ENCODE measurements around the gene REX1BD.
A peak's percentile ranks its signal among the peaks of the same experiment; 100 is the strongest.
"Not testable (repeated sequence)": the region's sequence is repeated elsewhere in the genome, so short reads cannot be mapped to it uniquely, and the experiment has no call there.

REX1BD gene

DNA sequence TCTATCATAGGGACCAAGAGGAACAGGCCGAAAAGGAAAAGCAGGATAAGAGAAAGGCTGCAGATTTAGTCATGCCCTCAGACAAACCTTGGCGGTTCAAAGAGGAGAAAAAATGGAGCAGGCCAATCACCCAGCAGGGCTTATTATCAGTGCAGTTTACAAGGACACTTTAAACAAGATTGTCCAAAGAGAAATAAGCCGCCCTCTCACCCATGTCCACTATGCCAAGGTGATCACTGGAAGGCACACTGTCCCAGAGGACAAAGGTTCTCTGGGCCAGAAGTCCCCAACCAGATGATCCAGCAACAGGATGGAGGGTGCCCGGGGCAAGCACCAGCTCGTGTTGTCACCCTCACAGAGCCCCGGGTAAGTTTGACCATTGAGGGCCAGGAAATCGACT, 8.3 kb upstream of the REX1BD start:
- no peak for DNase-seq

DNA sequence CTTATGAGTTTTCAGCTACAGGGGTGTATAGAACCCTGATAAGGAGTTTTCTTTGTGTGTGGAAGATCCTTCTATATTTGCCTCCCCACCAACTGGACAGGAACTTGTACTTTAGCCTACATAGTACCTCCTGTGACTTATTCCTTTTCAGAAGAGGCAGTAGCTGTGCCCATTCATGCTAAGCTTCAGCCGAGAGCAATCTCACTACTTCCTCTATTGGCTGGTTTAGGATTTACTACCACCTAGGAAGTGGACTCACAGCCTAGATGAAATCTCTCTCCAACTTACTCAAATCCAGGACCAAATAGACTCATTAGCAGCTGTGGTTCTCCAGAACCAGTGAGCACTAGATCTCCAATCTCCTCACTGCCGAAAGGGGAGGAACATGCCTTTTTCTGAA, 2.3 kb upstream of the REX1BD start:
- DNase-seq, result no peak

DNA sequence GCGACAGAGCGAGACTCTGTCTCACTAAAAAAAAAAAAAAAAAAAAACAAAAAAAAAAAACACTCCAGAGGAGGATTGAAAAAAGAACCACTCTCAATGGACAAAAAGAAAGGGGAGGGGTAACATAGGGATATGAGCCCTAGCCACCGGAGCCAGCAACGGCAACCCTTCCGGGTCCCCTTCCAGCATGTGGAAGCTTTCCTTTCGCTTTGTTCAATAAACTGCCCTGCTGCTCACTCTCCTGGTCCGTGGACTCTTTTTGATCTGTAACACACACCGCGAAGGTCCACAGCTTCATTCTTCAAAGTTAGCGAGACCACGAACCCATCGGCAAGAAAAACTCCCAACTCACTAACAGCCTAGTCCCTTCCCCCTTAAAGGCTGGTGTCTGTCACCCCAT, 1.0 kb upstream of the REX1BD start:
- DNase-seq, result no peak

DNA sequence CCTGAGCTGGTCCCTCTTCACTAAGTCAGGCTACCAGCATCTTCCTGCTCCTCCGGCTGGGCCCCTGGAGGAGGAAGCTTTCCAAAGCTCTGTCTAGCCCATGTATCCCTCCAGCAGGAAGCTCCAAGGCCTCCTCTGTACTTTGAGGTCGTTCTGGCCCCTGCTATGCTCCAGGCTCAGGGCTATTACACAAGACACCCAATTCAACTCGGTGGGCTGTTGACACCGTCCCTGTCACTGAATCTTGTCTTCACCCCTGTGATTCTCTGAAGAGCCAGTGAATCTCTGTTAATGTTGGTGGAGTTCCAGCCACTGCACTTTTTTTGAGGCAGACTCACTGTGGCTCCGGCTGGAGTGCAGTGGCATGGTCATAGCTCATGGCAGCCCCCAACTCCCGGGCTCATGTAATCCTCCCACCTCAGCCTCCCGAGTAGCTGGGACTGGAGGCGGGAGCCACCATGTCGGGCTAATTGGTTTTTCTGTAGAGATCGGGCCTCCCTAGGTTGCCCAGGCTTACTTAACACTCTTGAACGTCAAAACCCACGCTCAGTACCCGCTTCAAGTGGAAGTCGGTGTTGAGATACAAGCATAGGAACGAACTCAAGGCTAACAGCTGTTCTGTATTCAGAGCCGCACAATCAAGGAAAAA, 512 bp upstream of the REX1BD start:
- no peak for DNase-seq

DNA sequence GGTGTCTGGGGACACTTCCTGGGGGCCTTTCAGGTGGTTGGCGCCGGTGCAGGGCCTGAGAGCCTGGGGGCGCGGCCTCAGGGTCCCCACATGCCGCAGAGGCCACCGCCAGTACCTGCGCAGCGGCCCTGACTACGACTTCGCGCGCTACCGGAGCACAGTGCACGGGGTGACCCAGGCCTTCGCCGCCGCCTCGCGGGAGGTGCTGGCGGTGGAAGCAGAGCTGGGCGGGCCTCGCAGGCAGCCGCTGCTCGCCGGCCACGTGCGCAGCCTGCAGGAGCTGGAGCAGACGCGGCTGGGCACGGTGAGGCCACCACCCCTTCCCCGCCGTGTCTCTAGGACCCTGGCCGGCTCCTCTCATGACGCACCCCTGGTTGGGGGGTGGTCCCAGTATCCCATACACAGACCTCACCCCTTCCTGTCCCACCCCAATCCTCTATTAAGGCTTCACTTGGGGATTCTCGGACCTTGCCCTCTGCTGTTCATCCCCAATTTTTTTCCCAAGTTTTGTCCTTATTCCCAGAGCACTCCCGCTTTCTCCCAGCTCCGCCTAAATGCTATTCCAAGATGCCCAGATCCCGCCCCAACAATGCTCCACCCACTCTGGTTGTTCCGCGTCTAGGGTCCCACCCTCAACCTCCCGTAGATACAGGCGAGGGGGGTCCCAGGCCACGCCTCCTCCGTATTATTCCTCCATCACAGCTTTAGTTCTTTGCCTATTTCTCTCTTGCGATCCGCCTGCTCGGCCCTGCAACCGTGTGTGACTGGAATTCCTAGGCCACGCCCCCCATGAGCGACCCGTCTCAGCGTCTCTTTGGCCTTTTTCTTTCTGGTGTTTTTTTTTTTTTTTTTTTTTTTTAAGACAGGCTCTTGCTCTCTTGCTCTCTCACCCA, 1.0 kb downstream of the REX1BD start:
- peak; percentile 91 for DNase-seq

DNA sequence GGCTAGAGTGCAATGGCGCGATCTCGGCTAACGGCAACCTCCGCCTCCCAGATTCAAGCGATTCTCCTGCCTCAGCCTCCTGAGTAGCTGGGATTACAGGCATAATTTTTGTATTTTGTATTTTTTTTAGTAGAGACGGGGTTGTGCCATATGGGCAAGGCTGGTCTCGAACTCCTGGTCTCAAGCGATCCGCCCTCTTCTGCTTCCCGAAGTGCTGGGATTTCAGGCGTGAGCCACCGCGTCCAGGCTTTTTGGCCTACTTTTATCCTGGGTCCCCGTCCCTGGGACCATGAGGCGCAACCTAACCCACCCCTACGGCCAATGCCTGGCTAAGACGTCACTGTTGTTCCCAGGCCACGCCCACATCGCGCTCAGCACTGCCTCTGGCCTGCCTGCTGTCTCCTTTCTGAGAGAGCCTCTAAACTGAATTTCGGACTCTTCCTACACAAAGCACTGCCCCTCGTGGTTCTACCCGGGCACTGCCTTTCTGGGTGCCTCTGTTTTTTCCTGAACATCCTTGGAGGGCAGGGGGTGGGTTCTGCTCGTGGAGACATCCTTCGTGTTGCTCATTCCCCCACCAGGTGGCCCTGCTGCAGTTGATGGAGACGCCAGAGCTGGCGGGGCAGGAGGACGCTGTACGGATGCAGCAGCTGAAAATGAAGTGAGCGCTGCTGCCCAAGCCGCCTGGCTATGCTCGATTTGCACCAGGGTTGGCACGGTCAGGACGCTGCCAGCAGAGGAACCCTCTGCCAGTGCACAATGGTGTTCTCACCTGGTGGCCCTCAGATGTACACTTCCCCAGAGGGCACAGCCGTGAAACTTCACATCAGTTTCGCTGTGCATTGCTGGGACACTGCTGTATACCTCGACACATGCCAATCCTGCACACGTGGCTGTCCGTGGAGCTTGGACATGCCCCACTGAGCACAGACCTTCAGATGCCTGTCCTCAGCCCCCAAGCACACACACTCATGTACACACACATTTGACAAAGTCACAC, 2.0 kb downstream of the REX1BD start:
- peak; percentile 99 for DNase-seq

DNA sequence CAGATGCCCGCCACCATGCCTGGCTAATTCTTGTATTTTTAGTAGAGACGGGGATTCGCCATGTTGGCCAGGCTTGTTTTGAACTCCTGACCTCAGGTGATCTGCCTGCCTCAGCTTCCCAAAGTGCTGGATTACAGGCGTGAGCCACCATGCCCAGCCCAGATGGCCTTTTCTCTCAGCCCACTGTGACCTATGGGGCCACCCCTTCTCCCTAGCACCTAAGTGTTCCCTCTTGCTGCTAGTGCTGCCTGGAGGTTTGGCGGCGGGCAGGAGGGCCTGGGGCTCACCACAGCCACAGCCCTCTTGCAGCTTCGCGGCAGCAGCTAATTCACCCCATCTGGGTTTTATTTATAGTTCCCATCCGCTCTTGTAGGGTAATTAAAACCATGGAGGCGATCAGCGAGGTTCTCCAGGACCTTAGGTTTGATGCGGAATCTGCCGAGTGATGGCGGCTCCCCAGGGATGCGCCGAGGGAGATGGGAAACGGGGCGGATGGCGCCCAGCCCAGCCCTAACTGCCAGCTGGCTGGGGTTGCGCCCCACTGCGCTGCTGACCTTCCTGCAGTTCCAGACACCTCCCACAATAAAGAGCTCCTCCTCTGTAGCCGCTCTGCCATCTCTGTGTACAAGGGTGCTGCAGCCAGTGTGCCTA, 3.3 kb downstream of the REX1BD start:
- DNase-seq, result no peak

DNA sequence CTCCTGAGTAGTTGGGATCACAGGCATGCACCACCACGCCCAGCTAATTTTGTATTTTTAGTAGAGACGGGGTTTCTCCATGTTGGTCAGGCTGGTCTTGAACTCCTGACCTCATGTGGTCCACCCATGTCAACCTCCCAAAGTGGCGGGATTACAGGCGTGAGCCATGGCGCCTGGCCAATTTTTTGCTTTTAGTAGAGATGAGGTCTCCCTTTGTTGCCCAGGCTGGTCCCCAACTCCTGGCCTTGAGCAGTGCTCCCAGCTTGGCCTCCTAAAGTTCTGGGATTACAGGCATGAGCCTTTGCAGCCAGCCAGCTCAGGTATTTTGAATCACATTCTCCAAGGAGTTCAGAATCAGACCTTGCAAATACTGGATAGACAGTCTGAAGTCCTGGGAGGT, 4.1 kb downstream of the REX1BD start:
- DNase-seq, result not testable (repeated sequence)

DNA sequence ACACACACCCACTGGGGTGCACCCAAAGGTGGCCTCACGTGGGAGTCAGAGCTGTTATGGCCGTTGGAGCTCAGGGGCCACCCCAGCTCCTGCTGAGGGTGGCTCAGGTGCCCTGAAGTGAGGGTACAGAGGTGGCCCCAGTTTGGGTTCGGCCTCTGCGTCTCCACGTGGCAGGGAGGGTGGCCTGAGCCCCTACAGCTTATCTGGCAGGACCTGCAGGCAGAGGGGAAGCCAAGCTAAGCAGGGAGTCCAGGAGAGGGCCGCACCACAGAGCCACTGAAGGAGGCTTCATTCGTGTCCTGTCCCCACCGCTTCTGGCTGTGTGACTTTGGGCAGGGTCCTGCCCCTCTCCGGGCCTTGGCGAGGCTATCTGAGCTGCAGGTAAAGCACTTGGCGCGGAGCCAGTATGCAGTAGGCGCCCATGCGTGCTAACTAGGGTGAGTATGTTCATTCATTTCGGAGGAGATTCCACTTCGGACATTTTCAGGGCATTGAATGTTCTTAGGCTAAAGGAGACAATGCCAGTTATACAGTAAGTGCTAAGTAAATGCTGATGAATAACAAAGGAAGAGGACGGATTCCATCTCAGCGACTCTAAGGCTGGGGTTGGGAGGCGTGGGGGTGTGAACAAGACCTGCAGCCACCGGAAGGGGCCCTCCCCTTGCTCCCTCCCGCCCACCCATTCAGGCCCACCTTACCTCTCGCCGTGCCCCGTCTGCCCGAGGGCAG, 4.9 kb downstream of the REX1BD start:
- DNase-seq, result no peak

DNA sequence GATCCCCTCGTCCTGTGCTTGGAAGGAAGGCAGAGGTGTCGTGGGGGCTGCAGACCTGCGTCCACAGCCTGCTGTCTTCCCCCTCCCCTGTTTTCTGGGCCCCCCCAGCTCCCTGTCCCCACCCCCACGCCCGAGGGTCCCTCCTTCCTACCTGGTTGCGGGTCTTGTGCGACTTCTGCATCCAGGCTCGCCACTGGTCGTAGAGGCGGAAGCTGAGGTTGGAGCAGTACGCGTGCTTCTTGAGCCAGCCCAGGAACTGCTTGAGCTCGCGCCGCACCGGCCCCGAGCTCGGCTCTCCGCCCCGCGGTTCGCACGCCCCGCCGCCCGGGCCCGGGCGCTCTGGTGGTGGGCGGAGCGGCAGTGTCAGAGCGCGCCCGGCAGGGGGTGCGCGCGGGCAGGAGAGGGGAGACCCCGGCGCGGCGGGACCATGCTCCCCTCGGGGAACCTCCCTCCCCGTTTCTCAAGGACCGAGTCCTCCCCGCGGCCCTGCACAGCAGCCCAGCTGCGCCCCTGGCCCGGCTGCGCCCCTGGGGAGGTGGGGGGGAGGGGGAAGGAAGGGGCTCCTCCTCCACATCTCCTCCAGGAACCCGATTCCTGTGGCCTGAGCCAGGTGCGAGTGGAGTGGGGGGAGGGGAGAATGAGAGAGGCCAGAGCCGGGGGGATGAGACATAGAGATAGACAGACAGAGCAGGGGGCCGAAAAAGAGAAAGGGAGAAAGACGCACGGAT, 5.7 kb downstream of the REX1BD start:
- peak; percentile 87 for DNase-seq

DNA sequence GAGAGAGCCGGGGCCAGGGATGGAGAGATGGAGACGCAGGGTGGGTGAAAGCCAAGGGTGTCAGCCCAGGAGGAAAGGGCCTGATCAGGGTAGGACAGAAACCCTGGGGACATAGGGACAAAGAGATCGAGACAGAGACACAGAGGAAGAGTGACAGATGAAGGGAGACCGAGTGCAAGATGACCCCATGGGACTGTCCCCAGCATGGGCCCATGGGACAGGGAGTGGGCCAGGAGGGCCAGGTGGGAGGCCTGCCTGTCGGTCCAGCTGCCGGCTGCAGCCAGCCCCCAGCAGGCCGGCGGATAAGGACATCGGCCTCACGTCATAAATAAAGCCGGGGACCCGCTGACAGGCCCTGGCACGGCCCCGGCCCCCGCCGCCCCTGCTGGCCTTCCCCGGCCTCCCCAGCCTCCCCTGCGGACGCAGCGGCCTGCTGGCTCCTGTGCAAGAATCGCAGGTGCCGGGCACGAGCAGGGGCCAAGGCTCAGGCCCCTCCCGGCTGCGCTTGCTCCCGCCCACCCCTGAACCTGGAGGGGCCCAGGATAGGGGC, 6.3 kb downstream of the REX1BD start:
- DNase-seq, result no peak

DNA sequence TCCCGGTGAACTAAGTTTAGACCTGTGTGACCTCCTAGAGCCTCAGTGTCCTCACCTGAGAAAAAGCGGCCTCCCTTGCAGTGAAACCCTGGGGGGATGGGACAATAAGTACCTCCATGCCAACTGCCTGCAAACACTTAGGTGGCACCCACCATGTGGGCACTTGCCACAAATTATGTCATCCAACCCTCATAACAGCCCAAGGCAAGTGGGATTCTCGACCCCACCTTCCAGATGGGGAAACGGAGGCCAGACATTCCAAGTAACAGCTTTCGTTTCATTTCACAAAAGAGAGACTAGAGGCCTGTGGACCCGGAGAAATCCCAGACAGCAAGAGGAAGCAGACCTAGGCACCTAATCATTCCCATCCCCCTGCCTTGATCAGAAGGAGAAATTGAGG, 6.9 kb downstream of the REX1BD start:
- no peak for DNase-seq

DNA sequence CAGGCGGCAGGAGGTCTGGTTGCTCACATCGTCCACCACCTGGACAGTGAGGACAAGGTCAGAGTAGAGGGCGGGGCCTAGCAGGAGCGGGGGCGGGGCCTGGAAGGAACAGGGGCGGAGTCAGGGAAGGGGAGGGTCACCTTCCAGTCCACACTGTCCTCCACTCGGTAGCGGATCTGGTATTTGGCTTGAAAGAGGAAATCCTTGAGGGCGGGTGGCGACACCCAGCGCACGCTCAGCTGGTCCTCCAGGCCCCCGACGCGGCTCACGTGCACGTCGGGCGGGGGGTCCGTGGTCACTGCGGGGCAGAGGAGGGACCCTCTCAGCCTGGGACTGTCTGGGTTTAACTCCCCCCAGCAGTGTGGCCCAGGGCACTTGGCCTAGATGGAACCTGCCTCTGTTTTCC, 8.2 kb downstream of the REX1BD start:
- peak; percentile 89 for DNase-seq

DNA sequence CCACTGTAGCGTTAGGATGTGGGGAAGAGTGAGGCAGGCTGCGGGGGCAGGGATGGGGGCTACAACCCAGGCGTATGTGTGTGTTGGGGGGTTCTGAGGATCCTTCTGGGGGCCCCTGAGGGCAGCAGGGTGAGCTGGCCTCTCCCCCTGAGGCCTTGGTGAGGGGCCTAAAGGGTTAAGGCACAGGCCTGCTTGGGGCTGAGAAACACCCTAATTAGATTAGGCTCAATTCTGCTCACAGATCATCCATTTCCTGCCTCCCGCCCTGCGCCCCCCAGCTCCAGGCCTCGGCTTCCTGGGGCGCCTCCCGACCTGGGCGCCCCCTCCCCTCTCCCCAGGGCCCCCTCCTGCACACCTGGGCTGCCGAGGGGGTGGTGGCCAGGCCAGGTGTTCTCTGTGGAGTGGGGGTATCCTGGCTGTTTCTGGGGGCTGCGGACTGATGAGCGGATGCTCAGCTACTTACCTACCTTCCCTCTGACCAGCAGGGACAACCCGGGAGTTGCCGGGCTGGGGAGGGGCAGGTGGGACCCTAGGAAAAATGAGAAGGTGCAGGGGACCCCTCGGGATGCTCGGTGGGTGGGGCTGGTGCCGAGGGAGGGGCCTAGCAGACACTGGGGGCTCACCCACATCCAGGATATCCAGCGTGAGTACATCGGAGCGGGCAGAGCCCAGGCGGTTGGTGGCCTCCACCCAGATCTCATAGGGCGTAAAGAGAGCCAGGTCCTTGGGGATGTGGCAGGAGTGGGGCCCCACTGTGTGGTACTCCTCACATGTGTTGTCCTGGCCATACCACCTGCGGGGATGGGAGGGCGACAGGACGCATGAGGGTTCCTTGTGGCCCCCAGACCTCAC, 9.4 kb downstream of the REX1BD start:
- no peak for DNase-seq

DNA sequence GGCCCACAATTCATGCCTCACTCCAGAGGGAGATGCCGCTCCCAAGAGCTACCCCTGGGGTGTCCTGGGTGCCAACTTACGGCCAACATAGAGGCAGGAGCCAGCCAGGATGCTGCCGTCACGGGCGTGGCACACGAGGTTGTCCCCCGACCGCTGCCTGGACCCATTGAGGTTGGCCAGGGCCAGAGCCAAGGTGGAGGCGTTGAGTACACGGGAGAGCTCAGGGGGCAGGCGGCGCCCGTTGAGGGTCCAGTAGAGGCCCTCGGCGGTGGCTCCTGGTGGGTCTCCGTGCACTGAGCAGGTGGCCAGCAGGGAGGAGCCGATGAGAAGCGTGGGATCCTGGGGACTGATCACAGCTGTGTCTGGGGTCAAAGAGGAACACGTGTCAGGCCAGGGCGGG, 10.9 kb downstream of the REX1BD start:
- DNase-seq, result no peak

DNA sequence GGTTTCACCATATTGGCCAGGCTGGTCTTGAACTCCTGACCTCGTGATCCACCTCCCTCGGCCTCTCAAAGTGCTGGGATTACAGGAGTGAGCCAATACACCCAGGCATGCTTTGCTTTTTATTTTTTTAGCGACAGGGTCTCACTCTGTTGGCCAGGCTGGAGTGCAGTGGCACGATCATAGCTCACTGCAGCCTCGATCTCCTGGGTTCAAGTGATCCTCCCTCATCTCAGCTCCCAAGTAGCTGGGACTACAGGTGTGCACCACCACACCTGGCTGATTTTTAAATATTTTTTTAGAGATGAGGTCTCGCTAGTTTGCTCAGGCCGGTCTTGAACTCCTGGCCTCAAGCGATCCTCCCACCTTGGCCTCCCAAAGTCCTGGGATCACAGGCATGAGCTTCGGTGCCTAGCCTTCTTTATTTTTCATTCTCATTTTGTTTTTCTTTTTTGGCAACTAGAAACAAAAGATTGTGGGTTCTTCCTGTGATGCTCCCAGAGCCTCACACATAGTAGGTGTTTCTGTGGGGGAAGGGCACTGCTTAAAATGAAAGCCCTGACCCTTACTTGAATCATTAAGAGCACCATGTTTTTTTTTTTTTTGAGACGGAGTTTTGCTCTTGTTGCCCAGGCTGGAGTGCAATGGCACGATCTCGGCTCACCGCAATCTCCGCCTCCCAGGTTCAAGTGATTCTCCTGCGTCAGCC, 12.2 kb downstream of the REX1BD start:
- not testable (repeated sequence) for DNase-seq

DNA sequence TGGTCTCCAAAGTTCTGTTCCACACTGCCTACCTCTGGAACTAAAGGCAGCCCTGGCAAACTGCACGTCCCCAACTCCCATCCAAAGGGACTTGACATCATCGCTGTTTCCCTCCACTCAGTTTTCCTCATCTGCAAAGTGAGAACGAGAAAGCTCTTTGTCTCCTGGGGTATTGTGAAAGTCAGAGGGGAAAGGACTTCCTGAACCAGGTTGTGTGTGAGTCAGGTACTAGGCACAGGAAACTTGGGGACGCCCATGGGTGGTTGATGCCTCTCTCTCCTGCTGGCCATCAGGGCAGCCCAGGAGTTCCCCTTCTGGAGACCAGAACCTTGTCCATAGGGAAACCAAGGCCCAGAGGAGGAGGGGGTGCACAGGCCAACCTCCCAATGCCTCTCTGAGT, 13.3 kb downstream of the REX1BD start:
- DNase-seq, result no peak

DNA sequence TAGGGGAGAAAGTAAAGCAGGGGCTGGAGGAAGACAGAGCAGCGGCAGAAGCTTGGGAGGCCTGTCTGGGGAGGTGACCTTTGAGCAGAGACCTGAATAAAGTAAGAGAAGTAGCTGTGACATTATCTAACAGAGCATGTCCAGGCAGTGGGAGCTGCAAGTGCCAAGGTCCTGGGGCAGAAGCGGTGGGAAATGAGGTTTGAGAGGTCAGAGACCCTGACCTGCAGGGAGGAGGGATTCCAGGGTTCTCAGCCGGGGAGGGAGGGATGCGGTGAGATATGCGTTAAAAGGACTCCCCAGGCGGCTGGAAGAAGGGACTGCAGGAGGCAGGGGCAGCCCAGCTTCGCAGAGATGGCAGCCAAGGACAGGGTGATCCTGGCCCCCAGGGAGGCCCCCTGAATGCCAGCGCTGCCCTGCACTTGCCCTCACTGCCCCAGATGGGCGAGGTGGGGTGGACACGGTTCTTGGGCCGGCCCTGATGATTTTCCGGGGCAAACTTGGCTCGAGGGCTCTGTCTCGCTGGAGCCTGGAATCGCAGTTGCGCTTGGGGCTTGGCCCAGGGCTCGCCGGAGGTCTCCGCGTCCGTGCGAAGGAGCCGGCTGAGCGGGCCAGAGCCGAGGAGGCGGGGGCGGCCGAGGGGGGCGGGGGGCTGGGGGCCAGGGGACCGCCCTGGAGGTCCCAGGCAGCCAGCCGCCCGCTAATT, 14.8 kb downstream of the REX1BD start:
- peak; percentile 63 for DNase-seq

All from islet precursor cell (in vitro differentiated cells).